ENCODE measurements around the gene SEMA3G.

Gene SEMA3G

DNA sequence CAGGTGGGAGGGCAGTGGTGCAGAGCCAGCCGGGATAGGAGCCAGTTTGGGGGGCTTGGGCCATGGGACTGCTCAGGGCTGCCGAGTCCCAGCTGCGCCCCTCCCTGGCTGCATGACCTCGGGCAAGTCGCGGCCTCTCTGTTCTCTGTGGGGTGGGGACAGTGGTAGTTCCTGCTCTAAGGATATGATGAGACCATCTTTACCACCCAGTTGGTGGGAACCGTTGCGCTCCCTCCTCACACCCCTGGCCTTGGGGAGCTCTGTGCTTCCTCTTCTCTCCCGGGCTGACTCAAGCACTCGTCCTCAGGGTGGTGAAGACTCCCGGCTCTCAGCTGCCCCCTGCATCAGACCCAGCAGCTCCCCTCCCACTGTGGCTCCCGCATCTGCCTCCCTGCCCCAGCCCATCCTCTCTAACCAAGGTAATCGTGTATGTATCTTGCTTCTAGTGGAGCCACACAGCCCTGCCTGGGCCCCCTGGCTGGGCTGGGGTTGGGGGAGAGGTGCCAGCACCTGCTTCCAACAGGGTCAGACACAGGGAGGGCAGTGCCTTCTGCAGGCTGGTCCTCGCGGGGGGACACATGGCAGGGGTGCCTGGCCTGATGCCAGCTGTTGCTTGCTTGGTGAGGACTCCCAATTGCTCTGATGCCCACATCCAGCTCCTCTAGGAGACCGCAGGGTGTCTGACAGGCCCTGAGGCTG lies 35.1 kb upstream of the SEMA3G start:
- TF ChIP-seq, protein P1, sequence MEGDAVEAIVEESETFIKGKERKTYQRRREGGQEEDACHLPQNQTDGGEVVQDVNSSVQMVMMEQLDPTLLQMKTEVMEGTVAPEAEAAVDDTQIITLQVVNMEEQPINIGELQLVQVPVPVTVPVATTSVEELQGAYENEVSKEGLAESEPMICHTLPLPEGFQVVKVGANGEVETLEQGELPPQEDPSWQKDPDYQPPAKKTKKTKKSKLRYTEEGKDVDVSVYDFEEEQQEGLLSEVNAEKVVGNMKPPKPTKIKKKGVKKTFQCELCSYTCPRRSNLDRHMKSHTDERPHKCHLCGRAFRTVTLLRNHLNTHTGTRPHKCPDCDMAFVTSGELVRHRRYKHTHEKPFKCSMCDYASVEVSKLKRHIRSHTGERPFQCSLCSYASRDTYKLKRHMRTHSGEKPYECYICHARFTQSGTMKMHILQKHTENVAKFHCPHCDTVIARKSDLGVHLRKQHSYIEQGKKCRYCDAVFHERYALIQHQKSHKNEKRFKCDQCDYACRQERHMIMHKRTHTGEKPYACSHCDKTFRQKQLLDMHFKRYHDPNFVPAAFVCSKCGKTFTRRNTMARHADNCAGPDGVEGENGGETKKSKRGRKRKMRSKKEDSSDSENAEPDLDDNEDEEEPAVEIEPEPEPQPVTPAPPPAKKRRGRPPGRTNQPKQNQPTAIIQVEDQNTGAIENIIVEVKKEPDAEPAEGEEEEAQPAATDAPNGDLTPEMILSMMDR (conservative IDR thresholded peaks at IDR 0.05; ENCODE audit: low read depth), result no peak
- CTCF ChIA-PET, result interaction anchor here (0.6 kb wide), 1 partner anchor 388 kb away, joined by 3 read pairs; no protein-coding TSS in a partner anchor
- DNase-seq (ENCODE audit: low spot score), result no peak
- H3K27ac ChIP-seq, result peak overlapping the region; percentile 91
- POLR2A ChIA-PET (ENCODE audit: low non-redundant PET), result no interaction called here

DNA sequence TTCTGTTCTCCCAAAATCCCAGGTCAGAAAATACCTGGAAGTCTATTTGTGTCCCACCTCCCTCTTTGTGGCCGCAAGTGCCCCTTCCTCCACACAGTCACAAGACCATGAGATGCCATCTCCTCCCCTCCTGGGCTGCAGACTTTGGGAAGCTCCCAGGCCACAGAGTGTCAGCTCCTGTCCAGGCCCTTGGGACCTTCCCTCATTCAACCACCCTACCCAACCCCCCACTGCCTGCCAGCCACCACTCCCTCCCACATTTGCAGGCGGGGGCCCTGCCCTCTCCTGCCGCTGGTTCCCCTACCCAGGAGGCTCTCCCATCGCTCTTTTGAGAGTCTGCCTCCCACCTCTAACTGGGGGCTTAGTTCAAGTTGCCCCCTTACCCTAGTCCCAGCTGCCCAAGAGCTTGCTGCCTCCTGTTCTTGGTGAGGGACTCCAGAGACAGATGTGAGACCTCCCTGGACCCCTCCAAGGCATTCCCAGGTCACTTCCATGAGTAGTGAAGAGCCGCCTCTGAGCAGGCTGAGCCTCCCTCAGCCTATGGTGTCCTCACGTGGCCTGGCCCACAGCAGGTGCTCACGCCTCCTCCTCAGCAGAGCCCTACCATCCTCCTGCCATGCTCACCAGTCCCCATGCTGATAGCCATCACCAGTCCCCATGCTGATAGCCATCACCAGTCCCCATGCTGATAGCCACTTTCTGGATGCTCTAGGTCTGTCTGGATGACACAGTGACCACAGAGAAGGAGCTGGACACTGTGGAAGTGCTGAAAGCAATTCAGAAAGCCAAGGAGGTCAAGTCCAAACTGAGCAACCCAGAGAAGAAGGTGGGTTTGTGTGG lies 34.4 kb upstream of the SEMA3G start:
- CTCF ChIA-PET, result interaction anchor here (0.6 kb wide), 1 partner anchor 414 kb away, joined by 3 read pairs; no protein-coding TSS in a partner anchor
- POLR2A ChIA-PET (ENCODE audit: low non-redundant PET), result no interaction called here
- no peak for DNase-seq (ENCODE audit: low spot score)
- peak overlapping the region; percentile 91 for H3K27ac ChIP-seq
- TF ChIP-seq, protein P1 (conservative IDR thresholded peaks at IDR 0.05; ENCODE audit: low read depth), result no peak

DNA sequence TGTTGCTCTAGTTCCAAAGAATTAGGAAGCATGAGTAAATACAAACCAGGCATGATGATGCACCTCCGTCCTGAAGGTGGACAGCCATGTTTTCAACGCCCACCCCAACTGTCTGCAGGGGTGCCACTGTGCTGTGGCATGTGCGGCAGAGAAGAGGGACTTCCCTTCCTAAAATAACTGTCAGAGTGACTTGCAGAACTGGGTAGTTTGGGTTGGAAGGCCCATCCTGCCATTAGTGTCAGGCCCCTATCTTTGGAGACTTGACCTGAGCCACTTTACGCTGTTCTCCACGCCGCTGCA lies 32.8 kb upstream of the SEMA3G start:
- POLR2A ChIA-PET (ENCODE audit: low non-redundant PET), result no interaction called here
- TF ChIP-seq, protein P1 (conservative IDR thresholded peaks at IDR 0.05; ENCODE audit: low read depth), result no peak
- H3K27ac ChIP-seq, result peak overlapping the region; percentile 19
- CTCF ChIA-PET, result no interaction called here
- DNase-seq (ENCODE audit: low spot score), result no peak

DNA sequence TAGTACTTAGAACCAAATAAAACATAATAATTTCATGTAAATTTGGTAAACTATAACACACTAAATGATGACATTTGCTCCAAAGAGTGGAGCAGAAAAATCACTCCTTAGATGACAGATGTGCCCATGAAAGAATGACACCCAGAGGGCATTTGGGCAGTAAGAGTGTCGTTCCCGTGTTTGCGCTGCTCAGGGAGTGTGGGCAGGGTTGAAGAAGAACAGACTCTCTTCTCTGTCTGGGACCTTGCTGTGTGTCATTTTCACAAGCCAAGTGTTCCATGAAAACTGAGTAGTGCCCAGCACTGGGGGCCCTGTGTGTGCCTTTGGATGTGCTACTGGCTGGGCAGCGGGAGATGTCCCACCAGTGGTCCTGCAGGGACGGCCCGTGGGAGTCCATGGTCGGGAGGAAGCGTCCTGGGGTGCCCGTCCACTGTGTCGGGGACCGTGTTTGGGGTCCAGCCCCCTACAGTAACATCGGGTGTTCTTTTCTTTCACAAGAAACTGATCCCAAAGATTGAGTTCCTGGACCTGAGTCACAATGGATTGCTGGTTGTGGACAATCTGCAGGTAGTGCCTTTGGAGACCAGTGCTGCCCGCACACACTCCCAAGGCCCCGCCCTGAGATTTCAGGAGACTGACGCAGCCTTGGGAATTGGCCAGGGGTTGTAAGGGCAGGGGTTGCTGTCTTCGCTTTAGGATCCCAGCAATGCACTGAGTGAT lies 32.3 kb upstream of the SEMA3G start:
- ChIA-PET POLR2A (ENCODE audit: low non-redundant PET) (no interaction called here), CTCF (no interaction called here)
- TF ChIP-seq, protein P1 (conservative IDR thresholded peaks at IDR 0.05; ENCODE audit: low read depth), result no peak
- DNase-seq (ENCODE audit: low spot score), result no peak
- peak overlapping the region; percentile 19 for H3K27ac ChIP-seq

DNA sequence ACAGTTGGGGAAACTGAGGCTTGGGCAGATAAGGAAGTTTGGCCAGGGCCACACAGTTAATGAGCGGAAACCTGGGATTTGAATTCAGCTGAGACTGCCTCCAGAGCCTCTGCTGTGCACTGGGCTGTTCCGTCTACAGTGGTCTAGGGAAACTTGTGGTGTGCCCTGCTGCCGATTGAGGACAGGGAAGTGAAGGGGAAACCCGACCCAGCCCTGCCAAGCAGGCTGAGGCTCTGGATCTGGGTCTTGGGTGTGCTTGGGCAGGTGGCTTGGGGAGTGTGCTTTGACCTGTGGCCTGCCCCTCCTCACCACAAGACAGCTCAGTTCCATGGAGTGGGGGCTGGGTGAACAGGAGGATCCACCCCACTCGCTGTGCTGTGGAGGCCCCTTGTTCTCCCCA lies 28.1 kb upstream of the SEMA3G start:
- ChIA-PET POLR2A (ENCODE audit: low non-redundant PET) (no interaction called here), CTCF (no interaction called here)
- peak overlapping the region; percentile 33 for H3K27ac ChIP-seq
- DNase-seq (ENCODE audit: low spot score), result no peak
- TF ChIP-seq, protein P1 (conservative IDR thresholded peaks at IDR 0.05; ENCODE audit: low read depth), result no peak

DNA sequence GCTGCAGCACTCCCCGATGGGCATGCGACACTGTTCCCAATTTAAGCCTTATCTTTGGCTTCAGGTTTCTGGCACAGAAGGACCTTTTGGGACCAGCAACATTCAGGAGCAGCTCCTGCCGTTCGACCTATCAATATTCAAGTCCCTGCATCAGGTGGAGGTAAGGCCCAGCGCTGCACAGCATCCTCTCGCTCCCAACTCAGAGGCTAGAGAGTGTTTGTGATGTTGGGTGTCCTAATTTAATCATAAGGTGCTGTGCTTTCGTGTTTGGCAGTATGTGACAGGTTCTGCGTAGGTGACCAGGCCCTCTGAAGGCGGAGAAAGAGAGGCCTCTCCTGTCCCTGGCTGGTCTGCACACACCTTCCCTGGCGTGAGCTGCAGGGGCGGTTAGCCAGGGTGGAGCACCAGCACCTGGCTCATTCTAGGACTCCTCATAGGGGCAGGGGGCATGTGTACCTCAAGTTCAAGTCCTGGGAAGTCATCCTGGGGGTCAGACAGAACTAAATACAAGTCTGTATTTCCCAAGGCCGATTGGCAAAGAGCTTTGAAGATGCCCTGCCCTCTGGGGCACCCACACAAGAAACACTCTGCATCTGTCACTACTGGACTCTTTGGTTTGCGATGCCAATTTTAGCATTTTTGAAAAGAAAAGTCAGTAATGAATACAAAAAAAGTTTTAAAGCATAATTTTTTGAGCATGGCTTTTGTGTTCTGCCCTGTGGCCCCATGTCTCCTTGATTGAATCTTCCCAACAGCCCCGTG lies 27.5 kb upstream of the SEMA3G start:
- DNase-seq (ENCODE audit: low spot score), result no peak
- POLR2A ChIA-PET (ENCODE audit: low non-redundant PET), result no interaction called here
- peak overlapping the region; percentile 73 for H3K27ac ChIP-seq
- TF ChIP-seq, protein P1 (conservative IDR thresholded peaks at IDR 0.05; ENCODE audit: low read depth), result peak; percentile 39; the same call in 1 of the 2 replicates
- CTCF ChIA-PET, result interaction anchor here (0.7 kb wide), 2 partner anchors 16 to 17 kb away, joined by 4 to 5 read pairs; no protein-coding TSS in a partner anchor

All from RWPE1 (cell line).